AG04450 (cell line): Measurements from ENCODE around the gene COBL. TPM values are rescaled to one million over a fixed set of nuclear protein-coding genes. Genes with fewer than 3 reads are reported as not detected.

ENCODE experiments used
- CTCF ChIA-PET: fragments of 300-600, 350-600 bp; formaldehyde crosslinking; extraction: SDS; loops from one replicate; lab custom pipeline; 2022; ENCODE audit warnings: antibody characterized with exemption, inconsistent platforms; lab: Charles Lee
- POLR2A ChIA-PET: fragments of 350-600 bp; formaldehyde crosslinking; extraction: SDS; loops from one replicate; lab custom pipeline; 2021; ENCODE audit warnings: antibody characterized with exemption, inconsistent platforms; lab: Yijun Ruan, JAX
- DNase-seq: peaks from one replicate; pipeline ENCODE4 v3.0.0-alpha.2; 2011; ENCODE audit warnings: low read depth, low spot score
- H3K27ac ChIP-seq: one replicate; pipeline ENCODE4 v1.5.1; 2012; ENCODE audit warnings: low read depth, low read length, control low read depth
- H3K27me3 ChIP-seq: one replicate; pipeline ENCODE4 v1.6.0; 2012; ENCODE audit warnings: low read length; ENCODE audit not compliant: control insufficient read depth, insufficient read depth
- H3K4me3 ChIP-seq: 2 replicates; pipeline ENCODE4 v1.5.1; 2011; ENCODE audit warnings: mild to moderate bottlenecking, low read depth, low read length, control low read depth
- H3K9me3 ChIP-seq: 2 replicates; pipeline ENCODE4 v1.5.1; 2012; ENCODE audit warnings: low read length; ENCODE audit not compliant: control insufficient read depth, insufficient read depth
- polyA plus RNA-seq: library from polyadenylated mRNA; depleted of rRNA; stranded (reverse); fragments of >200 nt; gene quantifications from 2 replicates; pipeline ENCODE4 v1.2.3, GENCODE V29; 2011
- TF ChIP-seq, protein P1 (sequence below): IDR thresholded peaks from 2 replicates; pipeline ENCODE4 v1.5.1; 2011; ENCODE audit warnings: low read depth, low read length, control low read depth, inconsistent platforms

COBL gene
- polyA plus RNA-seq, 1 experiment = 0.06 TPM

DNA sequence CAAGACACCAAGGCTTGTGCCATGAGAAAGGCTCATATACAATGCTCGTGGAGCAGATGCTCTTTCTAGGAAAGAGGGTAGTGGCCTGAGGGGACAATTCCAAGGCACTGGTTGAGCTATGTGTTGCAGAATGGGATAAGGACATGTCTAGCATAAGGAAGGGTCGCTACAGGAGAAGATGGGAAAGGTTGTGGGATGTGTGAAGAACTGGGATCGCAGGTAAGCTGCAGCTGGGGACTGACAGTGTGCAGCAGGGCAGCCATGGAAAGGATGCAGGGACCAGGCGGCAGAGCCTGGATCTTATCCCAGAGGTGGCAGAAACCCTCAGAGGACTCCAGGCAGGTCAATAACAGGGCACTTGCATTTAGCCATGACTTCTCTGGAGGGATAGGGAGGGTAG is 56.1 kb downstream of the COBL start:
- ChIA-PET POLR2A (no interaction called here), CTCF (no interaction called here)
- TF ChIP-seq, protein P1, sequence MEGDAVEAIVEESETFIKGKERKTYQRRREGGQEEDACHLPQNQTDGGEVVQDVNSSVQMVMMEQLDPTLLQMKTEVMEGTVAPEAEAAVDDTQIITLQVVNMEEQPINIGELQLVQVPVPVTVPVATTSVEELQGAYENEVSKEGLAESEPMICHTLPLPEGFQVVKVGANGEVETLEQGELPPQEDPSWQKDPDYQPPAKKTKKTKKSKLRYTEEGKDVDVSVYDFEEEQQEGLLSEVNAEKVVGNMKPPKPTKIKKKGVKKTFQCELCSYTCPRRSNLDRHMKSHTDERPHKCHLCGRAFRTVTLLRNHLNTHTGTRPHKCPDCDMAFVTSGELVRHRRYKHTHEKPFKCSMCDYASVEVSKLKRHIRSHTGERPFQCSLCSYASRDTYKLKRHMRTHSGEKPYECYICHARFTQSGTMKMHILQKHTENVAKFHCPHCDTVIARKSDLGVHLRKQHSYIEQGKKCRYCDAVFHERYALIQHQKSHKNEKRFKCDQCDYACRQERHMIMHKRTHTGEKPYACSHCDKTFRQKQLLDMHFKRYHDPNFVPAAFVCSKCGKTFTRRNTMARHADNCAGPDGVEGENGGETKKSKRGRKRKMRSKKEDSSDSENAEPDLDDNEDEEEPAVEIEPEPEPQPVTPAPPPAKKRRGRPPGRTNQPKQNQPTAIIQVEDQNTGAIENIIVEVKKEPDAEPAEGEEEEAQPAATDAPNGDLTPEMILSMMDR = no peak
- Histone ChIP-seq H3K9me3 (peaks cover 3% of the 10 kb centered on the region; the same call in 1 of the 2 replicates), H3K27me3 (no peaks in the 10 kb centered on the region), H3K4me3 (no peak overlapping the region), H3K27ac (no peak overlapping the region)
- DNase-seq = no peak

DNA sequence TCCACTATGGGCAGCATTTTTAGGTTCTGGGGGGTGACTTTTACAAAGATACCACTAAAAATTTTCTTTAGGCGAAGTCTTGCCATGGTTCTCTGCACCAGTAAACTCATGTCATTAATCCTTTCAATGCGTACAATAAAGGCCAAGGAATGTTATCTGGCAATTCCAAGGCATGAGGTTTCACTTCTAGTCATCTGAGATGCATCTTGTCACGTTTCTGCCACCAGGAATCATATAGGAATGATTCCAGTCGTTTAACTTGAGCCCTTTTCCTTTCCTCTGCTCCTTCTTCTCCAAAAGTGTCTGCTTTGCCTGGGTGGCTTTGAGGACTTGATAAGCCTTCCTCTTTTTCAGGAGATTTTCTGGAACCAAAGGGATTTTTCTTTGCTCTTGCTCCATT is 56.8 kb downstream of the COBL start:
- no peak for DNase-seq
- Histone ChIP-seq H3K27ac (no peak overlapping the region), H3K27me3 (no peaks in the 10 kb centered on the region), H3K9me3 (peaks cover 3% of the 10 kb centered on the region; the same call in 1 of the 2 replicates), H3K4me3 (no peak overlapping the region)
- CTCF ChIA-PET = no interaction called here
- TF ChIP-seq, protein P1 = no peak
- POLR2A ChIA-PET = no interaction called here

DNA sequence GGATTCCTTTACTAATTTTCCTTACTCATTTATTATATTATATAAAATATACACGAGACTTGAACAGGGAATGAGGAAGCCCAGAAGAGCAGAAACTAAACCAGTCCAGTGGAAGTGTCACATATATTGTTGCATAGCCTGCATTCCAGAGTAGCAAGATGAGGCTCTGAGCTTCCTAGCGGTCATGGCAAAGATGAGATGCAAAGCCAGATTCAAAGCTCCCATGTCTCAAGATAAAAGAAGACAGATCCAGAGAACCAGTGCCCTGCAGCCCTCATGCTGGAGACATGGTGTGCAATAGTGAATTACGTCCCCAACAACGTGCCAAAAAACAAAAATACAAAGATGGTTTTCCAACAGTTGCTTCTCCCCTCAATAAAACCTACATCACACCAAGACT is 59.7 kb downstream of the COBL start:
- H3K27me3 ChIP-seq = no peaks in the 10 kb centered on the region
- CTCF ChIA-PET = no interaction called here
- TF ChIP-seq, protein P1 = no peak
- H3K9me3 ChIP-seq = peaks cover 1% of the 10 kb centered on the region; the same call in 1 of the 2 replicates
- POLR2A ChIA-PET = no interaction called here
- DNase-seq = no peak
- no peak overlapping the region for H3K27ac ChIP-seq
- H3K4me3 ChIP-seq = no peak overlapping the region

DNA sequence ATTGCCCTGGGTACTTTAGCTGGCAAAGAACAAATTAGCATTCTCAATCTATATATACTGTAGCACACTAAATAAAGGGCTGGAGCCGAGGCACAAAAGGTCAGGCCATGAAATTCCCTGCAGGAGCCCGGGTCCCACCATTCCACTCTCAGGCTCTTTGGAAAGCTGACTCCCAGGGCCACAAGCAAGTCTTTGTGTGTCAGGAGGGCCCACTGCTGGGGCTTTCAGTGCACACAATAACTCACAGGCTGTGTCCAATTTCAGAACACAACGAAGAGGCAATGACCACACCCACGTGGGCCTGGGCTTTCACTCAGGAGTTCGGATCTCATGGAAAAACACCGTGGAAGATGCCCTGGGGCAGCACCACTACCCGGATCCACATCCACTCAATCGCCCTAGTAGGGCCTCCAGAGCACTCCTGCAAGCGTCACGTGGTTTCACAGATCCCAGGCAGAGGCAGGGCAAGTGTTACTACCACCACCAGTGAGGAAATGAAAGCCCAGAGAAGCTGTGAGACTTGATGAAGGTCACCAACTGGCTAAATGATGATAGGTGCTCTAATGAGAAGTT is 60.3 kb downstream of the COBL start:
- Histone ChIP-seq H3K27ac (no peak overlapping the region), H3K9me3 (no peaks in the 10 kb centered on the region), H3K4me3 (no peak overlapping the region), H3K27me3 (no peaks in the 10 kb centered on the region)
- CTCF ChIA-PET = no interaction called here
- POLR2A ChIA-PET = no interaction called here
- TF ChIP-seq, protein P1 = no peak
- no peak for DNase-seq

DNA sequence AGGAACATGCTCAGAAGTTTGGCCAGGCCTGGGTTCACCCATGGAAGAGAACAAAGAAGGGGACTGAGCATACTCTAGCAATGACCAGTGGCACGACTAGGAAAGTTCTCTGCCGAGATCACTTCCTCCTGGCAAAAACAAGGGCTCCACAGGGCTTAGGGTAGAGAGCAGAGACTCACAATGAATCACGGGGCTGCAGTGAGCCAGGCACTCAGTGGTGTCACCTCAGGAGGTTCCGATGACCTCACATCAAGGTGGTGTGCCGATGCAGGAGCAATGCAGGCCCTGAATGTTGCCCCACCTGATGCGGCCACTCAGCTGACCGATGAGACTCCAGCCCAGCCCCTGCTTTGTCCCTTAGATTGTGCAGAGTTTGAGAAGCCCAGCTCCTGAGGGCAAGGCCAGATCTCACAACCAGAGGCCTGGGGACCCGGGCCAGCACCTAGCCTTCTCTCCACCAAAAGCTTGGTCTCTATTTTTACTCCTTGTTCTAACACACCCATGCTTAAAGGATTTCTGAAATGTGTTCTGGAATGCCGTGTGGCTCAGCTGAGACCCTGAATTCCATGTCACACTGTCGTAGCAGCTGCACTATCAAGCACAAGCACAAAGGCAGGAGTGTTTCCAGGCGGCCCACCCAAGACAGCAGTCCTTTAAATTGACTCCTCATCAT is 60.9 kb downstream of the COBL start:
- TF ChIP-seq, protein P1 = no peak
- ChIA-PET POLR2A (no interaction called here), CTCF (no interaction called here)
- no peaks in the 10 kb centered on the region for H3K27me3 ChIP-seq
- H3K9me3 ChIP-seq = no peaks in the 10 kb centered on the region
- no peak overlapping the region for H3K27ac ChIP-seq
- no peak for DNase-seq
- H3K4me3 ChIP-seq = no peak overlapping the region
